ENCODE measurements around the gene MATCAP1.

The MATCAP1 gene

GRCh38 chr16:67155295-67156142 is 28.2 kb downstream of the MATCAP1 start:
- peak; percentile 82 for DNase-seq

- no peak for DNase-seq
Measured at GRCh38 chr16:67154578-67155294, 29.0 kb downstream of the MATCAP1 start.

DNA sequence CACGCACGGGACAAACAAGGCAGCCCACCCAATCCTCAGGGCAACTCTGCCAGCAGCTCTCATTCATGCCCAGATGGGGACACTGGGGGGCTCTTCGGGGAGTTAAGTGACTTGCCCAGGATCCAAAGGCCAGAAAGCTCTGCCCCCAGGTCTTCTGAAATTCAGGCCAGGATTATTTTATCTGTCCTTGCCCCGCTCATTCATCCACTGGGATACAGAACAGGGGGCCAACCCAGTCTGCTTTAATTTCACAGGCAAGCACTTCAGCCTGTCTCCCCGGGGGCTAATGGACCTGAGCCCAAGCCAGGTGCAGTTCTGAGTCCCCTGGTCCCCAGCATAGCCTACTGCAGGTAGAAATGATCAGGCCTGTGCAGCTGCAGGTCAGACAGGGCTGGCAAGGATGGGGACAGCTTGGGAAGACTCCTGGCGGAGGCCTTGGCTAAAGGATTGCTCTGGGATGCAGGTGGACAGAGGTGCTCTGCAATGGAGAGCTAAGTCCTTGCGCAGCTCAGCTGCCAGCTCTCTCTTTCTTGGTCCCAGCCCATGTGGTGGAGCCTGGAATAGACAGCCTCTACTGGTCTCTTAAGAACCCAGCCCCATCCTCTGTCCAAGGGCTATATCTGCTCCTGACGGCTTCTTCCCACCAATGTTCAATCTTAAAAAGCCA is 32.2 kb downstream of the MATCAP1 start:
- no peak for DNase-seq

DNA sequence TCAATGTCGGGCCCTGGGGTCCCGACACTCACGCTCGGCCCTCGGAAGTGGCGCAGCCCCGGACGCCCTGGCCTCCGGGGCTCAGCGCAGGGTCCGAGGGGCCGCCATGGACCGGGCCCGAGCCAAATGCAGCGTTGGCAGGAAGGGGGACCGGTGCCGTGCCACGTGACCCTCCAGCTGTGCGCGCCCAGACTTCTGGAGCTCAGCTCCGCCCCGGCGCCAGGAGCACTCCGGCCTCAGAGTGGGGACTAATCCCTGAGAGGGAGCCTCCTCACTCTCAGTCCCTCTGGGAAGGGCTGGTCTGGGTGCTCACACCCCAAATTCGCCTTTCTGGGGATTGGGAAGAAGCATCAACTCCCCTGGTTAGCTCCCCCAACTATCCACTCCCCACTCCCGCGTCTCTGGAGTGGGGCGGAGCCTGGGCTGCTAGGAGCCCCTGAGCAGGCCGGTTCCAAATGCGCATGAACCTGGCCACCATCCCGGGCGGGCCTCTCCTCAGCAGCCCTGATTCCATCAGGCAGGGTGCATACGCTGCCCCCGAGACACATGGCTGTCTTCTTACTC is 32.8 kb downstream of the MATCAP1 start, which contains the start of gene B3GNT9:
Gene B3GNT9, minus strand, starts transcription at position 166 of the 564 bp plus-strand sequence. CDS start 513 bp downstream, outside the sequence.
- DNase-seq: peak; percentile 41

DNA sequence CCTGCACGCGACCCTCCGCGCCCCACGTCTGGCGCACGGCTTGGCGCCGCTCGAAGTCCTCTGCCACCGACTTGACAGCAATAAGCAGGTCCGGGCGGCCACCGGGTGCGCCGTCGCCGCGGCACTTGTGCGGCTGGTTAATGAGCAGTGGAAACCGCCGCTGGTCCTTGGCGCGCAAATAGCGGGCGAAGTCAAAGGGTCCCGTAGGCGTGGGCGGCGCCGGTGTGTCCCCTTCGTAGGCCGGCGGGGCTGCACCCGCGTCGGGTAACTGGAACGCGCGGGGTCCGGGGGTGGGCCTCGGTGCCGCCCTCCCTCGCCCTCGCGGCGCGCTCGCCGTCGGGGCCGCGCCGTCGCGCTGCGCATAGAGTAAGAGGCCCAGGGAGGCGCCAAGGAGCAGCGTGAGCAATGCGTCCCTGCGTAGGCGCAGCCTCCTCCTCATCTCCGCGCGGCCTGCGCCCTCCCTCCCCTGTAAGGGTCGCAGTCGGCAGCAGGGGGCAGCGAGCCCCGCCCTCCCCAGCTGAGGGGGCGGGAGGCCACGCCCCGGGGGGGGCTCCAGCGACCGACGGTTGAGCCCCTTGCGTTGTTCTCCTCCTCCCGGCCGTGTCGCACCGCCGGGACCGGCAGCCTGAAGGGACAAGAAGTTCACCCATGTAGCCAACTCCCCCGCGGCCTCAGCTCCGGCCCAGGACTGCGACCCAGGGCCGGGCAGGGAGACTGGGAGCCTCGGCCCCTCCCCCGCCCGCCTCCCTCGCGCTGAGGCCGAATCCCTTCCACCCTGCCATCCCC is 33.5 kb downstream of the MATCAP1 start:
- DNase-seq: peak; percentile 46

GRCh38 chr16:67149276-67150046 is 34.3 kb downstream of the MATCAP1 start:
- DNase-seq: no peak

GRCh38 chr16:67148656-67149275 is 35.0 kb downstream of the MATCAP1 start:
- no peak for DNase-seq

DNA sequence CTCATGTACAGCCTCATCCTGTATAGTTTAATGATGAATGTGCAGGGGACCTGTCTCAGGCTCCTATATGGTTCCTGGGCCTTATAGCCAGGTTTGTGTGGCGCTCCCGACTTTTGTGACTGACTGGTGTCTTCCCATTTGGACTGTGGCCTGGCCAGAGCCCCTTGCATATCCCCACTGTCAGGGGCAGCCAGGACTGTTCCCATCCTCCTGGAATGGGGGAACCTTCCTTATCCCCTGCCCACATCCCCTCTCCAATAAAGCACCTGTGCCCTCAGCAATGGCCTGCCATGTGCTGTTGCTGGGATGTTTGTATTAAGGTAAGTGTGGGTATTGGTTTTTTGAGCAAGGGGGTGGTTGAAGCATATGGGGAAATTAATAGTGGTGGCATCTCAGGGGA is 35.5 kb downstream of the MATCAP1 start:
- DNase-seq: no peak

DNA sequence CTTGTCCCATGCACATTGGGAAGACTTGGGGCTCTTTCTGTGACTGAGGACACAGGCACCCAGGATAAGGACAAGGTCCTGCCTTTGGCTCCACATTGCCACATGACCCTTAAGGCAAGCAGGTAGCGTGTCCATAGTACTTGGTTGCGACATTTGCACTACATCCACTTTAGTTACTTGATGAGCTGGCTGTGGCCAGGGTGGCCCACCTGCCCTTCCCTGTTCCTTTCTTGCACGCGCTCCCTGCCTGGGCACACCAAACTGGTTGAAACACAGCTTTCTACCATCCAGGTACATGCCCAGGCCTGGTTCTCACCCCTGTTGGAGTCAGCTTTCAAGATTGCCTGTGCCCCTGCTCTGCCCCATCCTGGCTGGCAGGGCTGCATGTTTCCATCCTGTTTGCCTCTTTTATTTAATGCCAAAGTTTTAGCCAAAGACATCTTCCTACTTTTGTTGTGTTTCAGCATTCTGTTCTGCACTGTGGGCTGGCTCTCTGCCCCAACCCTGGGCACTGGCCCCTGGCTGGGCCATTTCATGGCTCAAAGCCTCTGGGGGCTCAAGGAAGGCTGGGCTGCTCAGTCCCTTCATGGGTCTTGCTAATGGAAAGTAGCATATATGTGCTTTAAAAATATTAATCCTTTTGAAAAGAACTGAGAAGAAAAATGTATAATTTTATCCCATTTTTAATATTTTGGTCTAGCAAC is 36.2 kb downstream of the MATCAP1 start:
- DNase-seq: no peak

DNA sequence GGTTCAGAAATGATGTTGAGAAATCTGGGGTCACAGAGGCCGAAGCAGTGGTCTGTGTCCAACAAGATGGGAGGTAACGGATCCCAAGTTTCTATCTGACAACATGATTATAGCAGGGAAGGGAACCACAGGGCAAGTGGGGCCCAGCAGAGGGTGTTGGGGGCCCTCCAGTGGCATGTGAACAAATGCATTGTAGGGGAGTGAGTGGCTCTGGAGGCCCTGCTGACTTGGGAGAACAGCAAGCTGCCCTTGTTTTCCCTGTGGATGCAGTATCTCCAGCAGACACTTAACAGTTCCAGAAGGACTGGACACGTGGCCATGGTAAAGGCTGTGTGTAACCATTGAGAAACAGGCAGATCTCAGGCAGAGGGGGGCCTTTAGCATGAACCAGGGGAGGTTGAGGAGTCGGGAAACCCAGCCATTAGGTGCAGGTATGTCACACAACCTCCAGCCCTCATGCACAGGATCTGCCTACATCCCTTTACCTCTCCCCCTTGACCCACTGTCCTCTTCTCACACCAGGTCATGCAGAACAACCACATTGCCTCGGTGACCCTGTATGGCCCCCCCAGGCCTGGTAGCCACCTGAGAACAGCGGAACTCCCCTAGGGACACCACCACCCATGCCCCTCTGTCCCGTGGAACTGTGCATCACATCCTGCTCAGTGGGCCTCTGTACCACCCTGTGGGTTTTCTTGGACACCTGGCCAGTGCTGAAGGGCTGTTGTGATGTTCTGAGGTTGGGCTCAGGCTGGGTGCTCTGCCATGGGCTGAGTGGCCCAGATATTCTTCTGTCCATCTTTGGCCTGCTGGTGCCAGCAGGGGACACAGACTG is 37.0 kb downstream of the MATCAP1 start:
- DNase-seq: no peak

- DNase-seq: no peak
Measured at GRCh38 chr16:67145746-67146145, 38.0 kb downstream of the MATCAP1 start.

DNA sequence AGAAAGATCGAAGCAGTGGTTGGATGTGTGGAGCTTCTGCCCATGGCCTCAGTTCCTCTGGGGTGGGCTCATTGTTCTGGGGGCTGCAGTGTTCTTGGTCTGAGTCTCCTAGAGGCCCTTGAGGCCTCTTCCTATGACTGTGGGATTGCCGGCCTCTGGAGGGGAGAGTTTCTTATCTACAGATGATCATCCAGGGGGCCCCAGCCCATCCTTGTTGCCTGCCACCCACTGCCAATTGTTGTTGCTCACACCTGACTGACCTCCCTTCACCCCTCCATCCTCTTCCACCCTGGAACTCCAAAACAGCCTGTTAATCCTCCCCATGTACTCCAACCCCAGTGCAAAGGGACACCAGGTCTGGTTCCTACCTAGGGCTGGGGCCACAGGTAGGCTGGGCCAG is 38.8 kb downstream of the MATCAP1 start:
- DNase-seq: no peak

- no peak for DNase-seq
Measured at GRCh38 chr16:67142342-67142741, 41.4 kb downstream of the MATCAP1 start.

- DNase-seq: no peak
Measured at GRCh38 chr16:67141391-67141790, 42.4 kb downstream of the MATCAP1 start.

GRCh38 chr16:67137605-67138004 is 46.2 kb downstream of the MATCAP1 start:
- no peak for DNase-seq

DNA sequence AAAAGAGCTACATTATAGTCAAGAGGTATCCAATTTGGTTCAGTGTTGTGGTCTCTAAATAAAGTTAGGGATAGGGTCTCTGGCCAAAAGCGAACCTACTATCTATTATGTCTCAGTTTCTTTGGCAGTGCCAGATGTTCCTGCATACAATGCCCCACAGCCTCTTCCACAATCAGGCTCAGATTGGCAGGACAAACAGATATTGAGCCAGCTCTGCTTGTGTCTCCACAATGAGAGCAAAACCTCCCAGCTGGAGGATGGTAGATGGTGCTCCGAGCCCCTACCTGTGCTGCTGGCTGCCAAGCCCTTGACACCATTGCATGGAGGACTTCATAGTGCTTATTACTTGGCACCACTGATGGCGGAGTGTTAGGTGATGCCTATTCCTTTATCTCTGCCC is 54.3 kb downstream of the MATCAP1 start:
- no peak for DNase-seq

DNA sequence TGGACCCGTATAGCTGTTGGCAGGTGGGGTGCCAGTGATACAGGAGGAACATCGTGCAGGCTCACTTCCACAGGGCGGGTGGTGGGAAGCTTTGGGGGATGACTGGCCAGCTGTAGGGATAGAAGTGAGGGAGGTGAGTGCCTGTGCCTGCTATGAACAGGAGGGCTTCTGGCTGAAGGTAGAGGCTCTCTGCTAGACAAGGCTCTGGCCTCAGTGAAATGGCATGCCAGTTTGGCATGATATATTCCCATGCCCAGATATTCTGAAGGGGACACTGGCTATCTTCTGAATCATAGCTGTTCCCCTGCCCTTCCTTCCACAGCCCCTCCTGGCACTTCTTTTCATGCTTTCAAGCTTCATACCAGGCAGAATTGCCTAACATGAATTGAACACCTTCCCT is 54.9 kb downstream of the MATCAP1 start:
- no peak for DNase-seq

DNA sequence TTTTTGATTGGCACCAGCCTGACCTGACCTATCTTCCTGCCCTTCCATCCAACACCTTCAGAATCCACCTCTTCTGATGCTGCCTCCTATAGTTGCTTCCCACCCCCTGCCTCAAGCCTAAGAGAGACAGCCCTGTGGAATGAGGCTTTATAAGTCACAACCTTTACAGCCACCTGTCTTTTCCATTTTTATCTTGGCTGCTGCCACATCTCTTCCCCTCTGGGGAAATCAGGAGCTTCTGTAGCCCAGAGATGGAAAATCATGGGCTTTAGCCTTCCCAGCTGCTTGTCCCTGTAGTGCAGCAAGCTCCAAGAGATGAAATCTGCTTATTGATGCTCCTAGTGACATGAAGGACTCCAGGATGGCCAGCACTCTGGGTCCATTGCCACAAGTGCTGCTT is 55.3 kb downstream of the MATCAP1 start:
- DNase-seq: no peak

Measured in CD4-positive, alpha-beta T cell treated with Interleukin-21 for 1 hour (primary cell).